ENCODE measurements around the gene PCMT1.

Gene PCMT1

DNA sequence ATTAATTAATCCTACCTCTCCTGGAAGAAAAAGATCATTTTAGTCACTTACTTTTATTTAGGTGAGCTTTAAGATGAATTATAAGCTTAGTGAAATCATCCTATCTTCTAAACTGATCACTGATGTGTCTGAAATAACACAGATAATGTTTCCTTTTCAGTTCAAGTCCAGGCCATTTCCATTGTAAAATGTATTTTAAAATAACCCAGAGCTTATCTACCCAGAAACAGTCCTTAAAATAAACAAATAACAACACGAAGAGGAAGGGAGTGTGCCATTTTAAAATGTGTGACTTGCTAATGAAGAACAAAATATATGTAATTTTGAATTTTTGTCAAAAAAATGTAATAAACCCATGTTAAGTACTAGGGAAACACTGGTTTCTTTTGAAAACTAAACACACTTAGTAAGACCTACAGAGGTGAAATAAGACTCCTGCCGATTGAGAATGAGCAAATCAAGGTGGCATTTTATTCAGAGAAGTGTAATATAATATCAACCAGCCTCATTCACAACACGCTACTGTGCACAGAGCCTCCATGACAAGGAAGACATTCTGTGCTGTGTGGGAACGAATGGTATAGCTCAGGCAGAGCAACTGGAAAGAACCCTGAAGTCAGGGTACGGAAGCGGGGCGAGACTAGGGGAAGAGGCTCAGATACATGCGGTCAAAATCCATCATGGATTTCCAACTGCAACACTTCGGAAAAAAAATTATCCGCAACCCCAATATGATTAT is 106.9 kb downstream of the PCMT1 start:
- TF ChIP-seq, protein P1, sequence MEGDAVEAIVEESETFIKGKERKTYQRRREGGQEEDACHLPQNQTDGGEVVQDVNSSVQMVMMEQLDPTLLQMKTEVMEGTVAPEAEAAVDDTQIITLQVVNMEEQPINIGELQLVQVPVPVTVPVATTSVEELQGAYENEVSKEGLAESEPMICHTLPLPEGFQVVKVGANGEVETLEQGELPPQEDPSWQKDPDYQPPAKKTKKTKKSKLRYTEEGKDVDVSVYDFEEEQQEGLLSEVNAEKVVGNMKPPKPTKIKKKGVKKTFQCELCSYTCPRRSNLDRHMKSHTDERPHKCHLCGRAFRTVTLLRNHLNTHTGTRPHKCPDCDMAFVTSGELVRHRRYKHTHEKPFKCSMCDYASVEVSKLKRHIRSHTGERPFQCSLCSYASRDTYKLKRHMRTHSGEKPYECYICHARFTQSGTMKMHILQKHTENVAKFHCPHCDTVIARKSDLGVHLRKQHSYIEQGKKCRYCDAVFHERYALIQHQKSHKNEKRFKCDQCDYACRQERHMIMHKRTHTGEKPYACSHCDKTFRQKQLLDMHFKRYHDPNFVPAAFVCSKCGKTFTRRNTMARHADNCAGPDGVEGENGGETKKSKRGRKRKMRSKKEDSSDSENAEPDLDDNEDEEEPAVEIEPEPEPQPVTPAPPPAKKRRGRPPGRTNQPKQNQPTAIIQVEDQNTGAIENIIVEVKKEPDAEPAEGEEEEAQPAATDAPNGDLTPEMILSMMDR (IDR thresholded peaks at IDR 0.05; ENCODE audit: low read depth, low read length), result no peak
- in situ Hi-C loops (cut with HindIII; ENCODE audit: low sequenced_read_pairs), result no loop called here
- peak overlapping the region; percentile 49 for H3K4me3 ChIP-seq (ENCODE audit: low read depth, low read length)
- peak; percentile 46 for DNase-seq (ENCODE audit: low read depth, low spot score)

DNA sequence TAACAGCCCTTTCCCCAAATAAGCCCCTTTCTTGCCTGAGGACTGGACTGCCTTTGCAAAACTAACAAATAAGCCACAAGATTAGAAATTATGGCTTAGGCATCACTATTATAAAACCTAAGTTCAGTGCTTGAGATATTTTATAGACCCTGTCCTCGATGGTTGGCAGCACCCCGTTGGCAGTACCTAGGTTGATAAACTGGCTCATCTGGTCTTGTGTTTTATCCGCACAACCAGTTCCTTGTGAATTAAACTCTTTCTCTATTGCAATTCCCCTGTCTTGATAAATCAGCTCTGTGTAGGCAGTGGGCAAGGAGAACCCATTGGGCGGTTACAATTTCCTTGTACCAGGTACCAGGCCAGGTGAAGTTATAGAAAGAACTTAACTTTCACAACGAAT is 108.0 kb downstream of the PCMT1 start:
- TF ChIP-seq, protein P1 (IDR thresholded peaks at IDR 0.05; ENCODE audit: low read depth, low read length), result no peak
- H3K4me3 ChIP-seq (ENCODE audit: low read depth, low read length), result peak overlapping the region; percentile 49
- no peak for DNase-seq (ENCODE audit: low read depth, low spot score)
- in situ Hi-C loops (cut with HindIII; ENCODE audit: low sequenced_read_pairs), result no loop called here

DNA sequence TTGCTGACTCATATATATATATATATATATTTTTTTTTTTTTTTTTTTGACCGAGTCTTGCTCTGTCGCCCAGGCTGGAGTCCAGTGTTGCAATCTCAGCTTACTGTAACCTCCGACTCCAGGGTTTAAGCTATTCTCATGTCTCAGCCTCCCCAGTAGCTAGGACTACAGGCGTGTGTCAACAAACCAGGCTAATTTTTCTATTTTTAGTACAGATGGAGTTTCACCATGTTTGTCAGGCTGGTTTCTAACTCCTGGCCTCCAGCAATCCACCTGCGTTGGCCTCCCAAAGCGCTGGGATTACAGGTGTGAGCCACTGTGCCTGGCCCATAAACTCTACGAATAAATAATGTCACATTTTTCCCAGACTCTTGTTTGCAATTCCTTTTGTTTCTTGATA is 109.8 kb downstream of the PCMT1 start:
- peak; percentile 80 for DNase-seq (ENCODE audit: low read depth, low spot score)
- in situ Hi-C loops (cut with HindIII; ENCODE audit: low sequenced_read_pairs), result no loop called here
- H3K4me3 ChIP-seq (ENCODE audit: low read depth, low read length), result no peak overlapping the region
- TF ChIP-seq, protein P1 (IDR thresholded peaks at IDR 0.05; ENCODE audit: low read depth, low read length), result no peak

DNA sequence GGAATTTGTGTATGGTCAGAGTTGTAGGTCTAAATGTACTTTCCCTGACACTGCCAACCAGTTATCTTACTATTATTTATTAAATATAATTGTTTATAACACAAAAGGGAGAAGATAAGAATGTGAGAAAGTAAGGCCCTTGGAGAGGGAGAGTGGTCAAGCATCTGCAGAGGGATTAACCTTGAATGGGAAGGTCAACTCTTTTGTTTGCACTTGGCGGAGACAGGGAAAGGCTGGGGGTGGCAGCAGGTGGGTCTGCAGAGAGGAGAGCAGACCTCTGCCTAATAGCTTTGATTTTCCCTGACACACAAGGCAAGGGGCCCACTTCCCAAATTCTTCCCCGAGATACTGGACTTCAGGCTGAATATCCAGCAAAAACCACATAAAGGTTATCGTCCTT is 110.4 kb downstream of the PCMT1 start:
- in situ Hi-C loops (cut with HindIII; ENCODE audit: low sequenced_read_pairs), result no loop called here
- no peak overlapping the region for H3K4me3 ChIP-seq (ENCODE audit: low read depth, low read length)
- TF ChIP-seq, protein P1 (IDR thresholded peaks at IDR 0.05; ENCODE audit: low read depth, low read length), result no peak
- no peak for DNase-seq (ENCODE audit: low read depth, low spot score)

DNA sequence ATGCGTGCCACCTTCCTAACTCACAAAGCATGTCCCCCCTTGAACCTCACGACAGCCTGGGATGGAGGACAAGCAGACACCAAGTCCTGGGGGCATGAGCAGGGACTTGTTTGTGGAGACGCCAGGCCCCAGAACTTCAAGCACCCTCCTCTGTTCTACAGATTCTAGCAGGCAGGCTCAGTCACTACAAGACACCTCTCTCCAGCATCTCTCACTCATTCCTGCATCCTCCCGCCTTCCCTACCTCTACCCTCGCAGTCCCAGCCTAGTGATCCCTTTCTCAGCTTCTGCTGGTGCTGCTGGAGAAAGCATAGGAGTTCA is 110.9 kb downstream of the PCMT1 start:
- in situ Hi-C loops (cut with HindIII; ENCODE audit: low sequenced_read_pairs), result no loop called here
- no peak overlapping the region for H3K4me3 ChIP-seq (ENCODE audit: low read depth, low read length)
- TF ChIP-seq, protein P1 (IDR thresholded peaks at IDR 0.05; ENCODE audit: low read depth, low read length), result no peak

More for the DNA sequence above, 110.9 kb downstream of the PCMT1 start:
- no peak for DNase-seq (ENCODE audit: low read depth, low spot score)
